Astrocyte of the cerebellum (primary cell): ENCODE data around the gene IL17F.
A peak's percentile ranks its signal among the peaks of the same experiment; 100 is the strongest.

Experiments used
- DNase-seq: peaks from one replicate; pipeline ENCODE4 v3.0.0-alpha.2; 2011; ENCODE audit warnings: low read depth
- H3K4me3 ChIP-seq: 2 replicates; pipeline ENCODE4 v1.5.1; 2011; ENCODE audit warnings: mild to moderate bottlenecking, low read depth, low read length, moderate library complexity
- in situ Hi-C: cut with HindIII; loops from 2 replicates; pipeline ENCODE4 v1.10.0; 2017; ENCODE audit warnings: low sequenced_read_pairs
- TF ChIP-seq, protein P1 (sequence below): IDR thresholded peaks from 2 replicates; pipeline ENCODE4 v1.5.1; 2012; ENCODE audit warnings: low read length, low read depth, moderate library complexity, mild to moderate bottlenecking; ENCODE audit errors: missing control alignments

The IL17F gene

GRCh38 chr6:52251113-52251512 lies 6.8 kb upstream of the IL17F start:
- in situ Hi-C loops: loop anchor here (25.0 kb wide), 1 partner anchor 411 kb away; the partner anchor contains the start of gene TMEM14A
- no peak for DNase-seq
- no peak overlapping the region for H3K4me3 ChIP-seq
- TF ChIP-seq, protein P1, sequence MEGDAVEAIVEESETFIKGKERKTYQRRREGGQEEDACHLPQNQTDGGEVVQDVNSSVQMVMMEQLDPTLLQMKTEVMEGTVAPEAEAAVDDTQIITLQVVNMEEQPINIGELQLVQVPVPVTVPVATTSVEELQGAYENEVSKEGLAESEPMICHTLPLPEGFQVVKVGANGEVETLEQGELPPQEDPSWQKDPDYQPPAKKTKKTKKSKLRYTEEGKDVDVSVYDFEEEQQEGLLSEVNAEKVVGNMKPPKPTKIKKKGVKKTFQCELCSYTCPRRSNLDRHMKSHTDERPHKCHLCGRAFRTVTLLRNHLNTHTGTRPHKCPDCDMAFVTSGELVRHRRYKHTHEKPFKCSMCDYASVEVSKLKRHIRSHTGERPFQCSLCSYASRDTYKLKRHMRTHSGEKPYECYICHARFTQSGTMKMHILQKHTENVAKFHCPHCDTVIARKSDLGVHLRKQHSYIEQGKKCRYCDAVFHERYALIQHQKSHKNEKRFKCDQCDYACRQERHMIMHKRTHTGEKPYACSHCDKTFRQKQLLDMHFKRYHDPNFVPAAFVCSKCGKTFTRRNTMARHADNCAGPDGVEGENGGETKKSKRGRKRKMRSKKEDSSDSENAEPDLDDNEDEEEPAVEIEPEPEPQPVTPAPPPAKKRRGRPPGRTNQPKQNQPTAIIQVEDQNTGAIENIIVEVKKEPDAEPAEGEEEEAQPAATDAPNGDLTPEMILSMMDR: no peak

- no peak for DNase-seq
- in situ Hi-C loops: no loop called here
- TF ChIP-seq, protein P1: no peak
- no peak overlapping the region for H3K4me3 ChIP-seq
These were observed 4.8 kb upstream of the IL17F start for GRCh38 chr6:52249078-52249477.

DNA sequence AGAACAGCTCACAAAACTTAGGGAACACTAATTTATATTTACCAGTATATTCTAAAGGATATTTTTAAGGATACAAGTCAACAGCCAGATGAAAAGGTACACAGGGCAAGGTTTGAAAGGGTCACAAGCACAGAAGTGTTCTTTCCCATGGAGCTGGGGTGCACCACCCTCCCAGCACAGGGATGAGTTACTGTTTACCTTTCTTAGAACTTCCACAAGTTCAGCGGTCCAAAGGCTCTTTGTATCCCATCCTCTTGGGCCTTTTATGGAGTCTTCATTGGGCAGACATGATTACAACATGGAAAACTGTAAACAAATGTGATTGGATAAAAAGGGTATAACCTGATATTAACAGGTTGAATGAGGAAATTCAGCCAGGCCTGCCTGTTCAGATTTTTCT lies 1.1 kb upstream of the IL17F start:
- TF ChIP-seq, protein P1: no peak
- in situ Hi-C loops: no loop called here
- H3K4me3 ChIP-seq: no peak overlapping the region
- DNase-seq: no peak

DNA sequence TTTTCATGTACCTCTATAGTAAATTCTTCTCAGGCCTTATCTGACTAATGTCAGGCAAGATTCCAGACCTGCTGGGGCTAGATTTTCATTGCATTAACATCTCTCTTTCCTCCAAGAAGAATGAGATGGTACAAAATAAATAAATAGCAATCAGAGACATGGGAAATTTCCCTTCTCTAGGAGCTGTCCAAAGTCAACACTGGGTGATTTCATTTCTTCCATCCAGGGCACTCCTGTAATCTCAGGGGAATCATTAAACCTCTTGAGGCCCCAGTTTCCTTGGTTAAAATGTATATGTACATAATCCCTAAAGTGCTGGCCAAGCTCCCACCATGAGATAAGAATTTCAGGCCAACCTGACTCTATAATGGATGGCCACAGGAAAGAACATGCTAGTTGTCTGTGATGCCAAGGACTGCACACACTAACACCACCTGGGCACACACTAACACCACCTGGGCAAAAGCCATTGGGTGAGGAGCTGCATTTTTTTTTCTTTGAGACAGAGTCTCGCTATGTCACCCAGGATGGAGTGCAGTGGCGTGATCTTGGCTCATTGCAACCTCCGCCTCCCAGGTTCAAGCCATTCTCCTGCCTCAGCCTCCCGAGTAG lies 912 bp downstream of the IL17F start:
- no peak for DNase-seq
- H3K4me3 ChIP-seq: no peak overlapping the region
- in situ Hi-C loops: no loop called here
- TF ChIP-seq, protein P1: no peak

- H3K4me3 ChIP-seq: no peak overlapping the region
- TF ChIP-seq, protein P1: no peak
- no peak for DNase-seq
- in situ Hi-C loops: no loop called here
These were observed 2.5 kb downstream of the IL17F start for GRCh38 chr6:52241819-52242218.

DNA sequence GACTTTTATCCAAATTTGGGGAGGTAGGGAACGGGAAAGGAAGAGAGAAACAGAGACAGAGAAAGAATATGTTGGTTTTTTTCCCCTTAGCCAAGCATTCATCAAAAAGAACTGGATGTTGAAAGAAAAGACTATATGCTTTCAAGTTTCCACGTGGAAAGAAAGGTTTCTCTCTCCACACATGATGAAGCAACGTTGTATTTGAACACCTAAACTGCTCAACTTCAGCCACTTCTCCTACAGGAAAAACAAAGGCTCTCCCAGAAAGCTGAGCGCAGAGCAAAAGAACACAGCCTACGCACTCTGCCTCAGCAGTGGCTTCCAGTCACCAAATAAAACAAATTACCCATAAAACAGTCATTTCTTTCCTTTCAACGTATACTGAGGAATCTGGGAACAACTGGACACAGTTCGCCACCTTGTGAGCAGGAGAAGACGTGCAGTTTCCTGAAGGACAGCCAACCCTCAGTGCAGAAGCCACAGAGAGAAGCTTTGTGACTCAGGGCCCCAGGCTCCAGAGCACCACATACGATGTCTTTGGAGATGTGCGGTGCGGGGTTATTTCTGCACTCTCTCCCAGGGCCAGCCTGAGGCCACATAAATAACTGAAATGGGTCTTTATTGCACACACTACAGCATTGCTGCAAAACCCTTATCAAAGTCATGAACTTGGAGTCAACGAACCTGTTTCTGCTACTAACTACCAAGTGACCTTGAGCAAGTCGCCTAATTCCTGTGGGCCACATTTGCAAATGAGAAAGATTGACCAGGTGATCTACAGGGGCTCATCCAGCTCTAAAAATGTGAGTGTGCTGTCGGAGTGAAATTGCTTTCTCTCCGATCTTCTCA lies 10.1 kb downstream of the IL17F start:
- TF ChIP-seq, protein P1: peak; percentile 49
- H3K4me3 ChIP-seq: no peak overlapping the region
- in situ Hi-C loops: no loop called here
- DNase-seq: peak; percentile 12
